NCI-H2196 treated with DMSO at 0.1 percent for 48 hours (cell line): ENCODE results near the gene PIK3IP1.

ENCODE experiments used
- DNase-seq: peaks from one replicate; lab custom pipeline; 2025; ENCODE audit not compliant: unreplicated experiment; lab: John Stamatoyannopoulos, UW

PIK3IP1 gene

DNA sequence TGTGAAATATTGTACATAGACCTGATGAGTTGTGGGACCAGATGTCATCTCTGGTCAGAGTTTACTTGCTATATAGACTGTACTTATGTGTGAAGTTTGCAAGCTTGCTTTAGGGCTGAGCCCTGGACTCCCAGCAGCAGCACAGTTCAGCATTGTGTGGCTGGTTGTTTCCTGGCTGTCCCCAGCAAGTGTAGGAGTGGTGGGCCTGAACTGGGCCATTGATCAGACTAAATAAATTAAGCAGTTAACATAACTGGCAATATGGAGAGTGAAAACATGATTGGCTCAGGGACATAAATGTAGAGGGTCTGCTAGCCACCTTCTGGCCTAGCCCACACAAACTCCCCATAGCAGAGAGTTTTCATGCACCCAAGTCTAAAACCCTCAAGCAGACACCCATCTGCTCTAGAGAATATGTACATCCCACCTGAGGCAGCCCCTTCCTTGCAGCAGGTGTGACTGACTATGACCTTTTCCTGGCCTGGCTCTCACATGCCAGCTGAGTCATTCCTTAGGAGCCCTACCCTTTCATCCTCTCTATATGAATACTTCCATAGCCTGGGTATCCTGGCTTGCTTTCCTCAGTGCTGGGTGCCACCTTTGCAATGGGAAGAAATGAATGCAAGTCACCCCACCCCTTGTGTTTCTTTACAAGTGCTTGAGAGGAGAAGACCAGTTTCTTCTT, 12.3 kb downstream of the PIK3IP1 start:
- no peak for DNase-seq

GRCh38 chr22:31279327-31279669, 13.0 kb downstream of the PIK3IP1 start:
- DNase-seq = no peak

DNA sequence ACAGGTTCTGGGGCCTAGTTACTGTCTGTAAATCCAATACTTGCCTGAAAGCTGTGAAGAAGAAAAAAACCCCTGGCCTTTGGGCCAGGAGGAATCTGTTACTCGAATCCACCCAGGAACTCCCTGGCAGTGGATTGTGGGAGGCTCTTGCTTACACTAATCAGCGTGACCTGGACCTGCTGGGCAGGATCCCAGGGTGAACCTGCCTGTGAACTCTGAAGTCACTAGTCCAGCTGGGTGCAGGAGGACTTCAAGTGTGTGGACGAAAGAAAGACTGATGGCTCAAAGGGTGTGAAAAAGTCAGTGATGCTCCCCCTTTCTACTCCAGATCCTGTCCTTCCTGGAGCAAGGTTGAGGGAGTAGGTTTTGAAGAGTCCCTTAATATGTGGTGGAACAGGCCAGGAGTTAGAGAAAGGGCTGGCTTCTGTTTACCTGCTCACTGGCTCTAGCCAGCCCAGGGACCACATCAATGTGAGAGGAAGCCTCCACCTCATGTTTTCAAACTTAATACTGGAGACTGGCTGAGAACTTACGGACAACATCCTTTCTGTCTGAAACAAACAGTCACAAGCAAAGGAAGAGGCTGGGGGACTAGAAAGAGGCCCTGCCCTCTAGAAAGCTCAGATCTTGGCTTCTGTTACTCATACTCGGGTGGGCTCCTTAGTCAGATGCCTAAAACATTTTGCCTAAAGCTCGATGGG, 13.5 kb downstream of the PIK3IP1 start:
- no peak for DNase-seq

DNA sequence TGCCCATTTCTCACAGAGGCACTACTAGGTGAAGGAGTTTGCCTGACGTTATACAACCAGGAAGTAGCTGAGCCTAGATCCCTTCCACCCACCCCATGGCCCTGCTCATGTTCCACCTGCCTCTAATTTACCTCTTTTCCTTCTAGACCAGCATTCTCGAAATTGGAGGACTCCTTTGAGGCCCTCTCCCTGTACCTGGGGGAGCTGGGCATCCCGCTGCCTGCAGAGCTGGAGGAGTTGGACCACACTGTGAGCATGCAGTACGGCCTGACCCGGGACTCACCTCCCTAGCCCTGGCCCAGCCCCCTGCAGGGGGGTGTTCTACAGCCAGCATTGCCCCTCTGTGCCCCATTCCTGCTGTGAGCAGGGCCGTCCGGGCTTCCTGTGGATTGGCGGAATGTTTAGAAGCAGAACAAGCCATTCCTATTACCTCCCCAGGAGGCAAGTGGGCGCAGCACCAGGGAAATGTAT, 14.1 kb downstream of the PIK3IP1 start:
- no peak for DNase-seq

DNA sequence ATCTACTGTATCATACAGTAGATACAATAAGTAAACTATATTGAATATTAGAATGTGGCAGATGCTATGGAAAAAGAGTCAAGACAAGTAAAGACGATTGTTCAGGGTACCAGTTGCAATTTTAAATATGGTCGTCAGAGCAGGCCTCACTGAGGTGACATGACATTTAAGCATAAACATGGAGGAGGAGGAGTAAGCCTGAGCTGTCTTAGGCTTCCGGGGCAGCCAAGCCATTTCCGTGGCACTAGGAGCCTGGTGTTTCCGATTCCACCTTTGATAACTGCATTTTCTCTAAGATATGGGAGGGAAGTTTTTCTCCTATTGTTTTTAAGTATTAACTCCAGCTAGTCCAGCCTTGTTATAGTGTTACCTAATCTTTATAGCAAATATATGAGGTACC, 14.5 kb downstream of the PIK3IP1 start:
- DNase-seq = no peak

DNA sequence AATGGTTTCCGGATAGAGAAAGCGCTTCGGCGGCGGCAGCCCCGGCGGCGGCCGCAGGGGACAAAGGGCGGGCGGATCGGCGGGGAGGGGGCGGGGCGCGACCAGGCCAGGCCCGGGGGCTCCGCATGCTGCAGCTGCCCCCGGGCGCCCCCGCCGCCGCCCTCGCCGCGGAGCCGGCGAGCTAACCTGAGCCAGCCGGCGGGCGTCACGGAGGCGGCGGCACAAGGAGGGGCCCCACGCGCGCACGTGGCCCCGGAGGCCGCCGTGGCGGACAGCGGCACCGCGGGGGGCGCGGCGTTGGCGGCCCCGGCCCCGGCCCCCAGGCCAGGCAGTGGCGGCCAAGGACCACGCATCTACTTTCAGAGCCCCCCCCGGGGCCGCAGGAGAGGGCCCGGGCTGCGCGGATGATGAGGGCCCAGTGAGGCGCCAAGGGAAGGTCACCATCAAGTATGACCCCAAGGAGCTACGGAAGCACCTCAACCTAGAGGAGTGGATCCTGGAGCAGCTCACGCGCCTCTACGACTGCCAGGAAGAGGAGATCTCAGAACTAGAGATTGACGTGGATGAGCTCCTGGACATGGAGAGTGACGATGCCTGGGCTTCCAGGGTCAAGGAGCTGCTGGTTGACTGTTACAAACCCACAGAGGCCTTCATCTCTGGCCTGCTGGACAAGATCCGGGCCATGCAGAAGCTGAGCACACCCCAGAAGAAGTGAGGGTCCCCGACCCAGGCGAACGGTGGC, 15.7 kb downstream of the PIK3IP1 start:
- DNase-seq = no peak

DNA sequence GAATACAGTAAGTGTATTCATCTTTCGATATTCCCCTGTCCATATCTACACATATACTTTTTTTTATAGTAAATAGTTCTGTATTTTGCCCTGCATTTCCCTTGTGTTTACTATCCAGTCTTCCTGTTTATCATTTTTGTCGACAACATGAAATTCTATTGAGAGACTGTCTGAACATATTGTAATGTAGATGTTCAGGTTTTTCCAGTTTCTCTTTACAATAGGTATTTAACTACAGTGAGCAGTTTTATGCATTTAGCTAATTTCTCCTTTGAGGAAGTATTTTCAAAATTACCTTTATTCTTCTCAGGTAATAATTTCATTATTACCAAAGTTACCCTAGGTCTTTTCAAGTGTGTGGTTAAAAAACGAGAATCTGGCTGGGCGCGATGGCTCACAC, 16.7 kb downstream of the PIK3IP1 start:
- no peak for DNase-seq

- DNase-seq = no peak
These were observed 17.3 kb downstream of the PIK3IP1 start for GRCh38 chr22:31275018-31275417.

DNA sequence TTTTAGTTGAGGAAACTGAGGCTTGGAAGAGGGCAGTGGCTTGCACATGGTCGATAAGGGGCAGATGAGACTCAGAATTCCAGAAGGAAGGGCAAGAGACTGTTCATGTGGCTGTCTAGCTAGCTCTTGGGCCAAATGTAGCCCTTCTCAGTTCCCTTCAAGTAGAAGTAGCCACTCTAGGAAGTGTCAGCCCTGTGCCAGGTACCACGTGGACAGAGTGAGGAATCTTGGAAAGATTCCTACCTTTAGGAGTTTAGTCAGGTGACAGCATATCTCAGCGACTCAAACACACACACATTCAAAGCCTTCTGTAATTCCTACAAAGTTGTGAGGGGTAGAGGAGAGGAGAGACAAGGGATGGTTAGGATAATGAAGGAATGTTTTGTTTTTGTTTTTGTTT, 18.3 kb downstream of the PIK3IP1 start:
- no peak for DNase-seq

GRCh38 chr22:31272522-31273446, 19.5 kb downstream of the PIK3IP1 start:
- no peak for DNase-seq

DNA sequence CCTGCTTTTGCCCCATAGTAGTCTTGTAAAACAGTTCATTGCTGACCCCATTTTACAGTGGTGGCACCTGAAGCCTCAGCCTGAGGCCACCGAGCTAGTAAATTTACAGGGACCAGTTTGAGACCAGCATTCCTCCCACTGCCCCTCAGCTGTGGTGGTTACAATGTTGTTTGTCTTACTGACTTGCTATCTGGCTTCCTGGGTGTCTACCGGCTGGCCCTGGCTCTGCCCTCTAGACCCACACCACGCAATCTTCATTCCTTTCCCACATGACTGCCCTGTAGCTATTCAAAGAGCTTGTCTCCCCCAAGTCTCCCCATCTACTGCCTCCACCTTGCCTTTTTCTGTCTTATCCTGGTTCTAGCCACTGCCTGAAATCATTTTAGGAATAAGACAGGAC, 20.8 kb downstream of the PIK3IP1 start:
- DNase-seq = no peak

DNA sequence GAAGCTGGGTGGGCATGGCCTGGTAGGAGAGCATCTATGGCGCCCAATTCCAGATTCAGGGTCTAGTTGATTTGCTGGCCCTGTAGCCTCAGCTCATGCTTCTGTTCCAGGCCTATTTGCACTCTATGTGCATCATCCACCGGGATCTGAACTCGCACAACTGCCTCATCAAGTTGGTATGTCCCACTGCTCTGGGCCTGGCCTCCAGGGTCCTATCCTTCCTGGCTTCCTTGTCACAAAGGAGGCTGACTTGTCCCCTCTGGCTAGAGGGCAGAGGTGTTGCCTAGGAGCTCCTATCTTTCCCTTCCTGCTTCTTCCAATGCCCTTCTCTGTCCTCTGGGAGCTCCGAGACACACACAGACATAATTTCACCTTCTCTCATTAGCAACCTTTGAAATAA, 21.3 kb downstream of the PIK3IP1 start:
- DNase-seq = no peak

- no peak for DNase-seq
These were observed 22.3 kb downstream of the PIK3IP1 start for GRCh38 chr22:31269892-31270579.

- DNase-seq = no peak
These were observed 24.0 kb downstream of the PIK3IP1 start for GRCh38 chr22:31268281-31268680.

- no peak for DNase-seq
These were observed 28.2 kb downstream of the PIK3IP1 start for GRCh38 chr22:31263896-31264640.

DNA sequence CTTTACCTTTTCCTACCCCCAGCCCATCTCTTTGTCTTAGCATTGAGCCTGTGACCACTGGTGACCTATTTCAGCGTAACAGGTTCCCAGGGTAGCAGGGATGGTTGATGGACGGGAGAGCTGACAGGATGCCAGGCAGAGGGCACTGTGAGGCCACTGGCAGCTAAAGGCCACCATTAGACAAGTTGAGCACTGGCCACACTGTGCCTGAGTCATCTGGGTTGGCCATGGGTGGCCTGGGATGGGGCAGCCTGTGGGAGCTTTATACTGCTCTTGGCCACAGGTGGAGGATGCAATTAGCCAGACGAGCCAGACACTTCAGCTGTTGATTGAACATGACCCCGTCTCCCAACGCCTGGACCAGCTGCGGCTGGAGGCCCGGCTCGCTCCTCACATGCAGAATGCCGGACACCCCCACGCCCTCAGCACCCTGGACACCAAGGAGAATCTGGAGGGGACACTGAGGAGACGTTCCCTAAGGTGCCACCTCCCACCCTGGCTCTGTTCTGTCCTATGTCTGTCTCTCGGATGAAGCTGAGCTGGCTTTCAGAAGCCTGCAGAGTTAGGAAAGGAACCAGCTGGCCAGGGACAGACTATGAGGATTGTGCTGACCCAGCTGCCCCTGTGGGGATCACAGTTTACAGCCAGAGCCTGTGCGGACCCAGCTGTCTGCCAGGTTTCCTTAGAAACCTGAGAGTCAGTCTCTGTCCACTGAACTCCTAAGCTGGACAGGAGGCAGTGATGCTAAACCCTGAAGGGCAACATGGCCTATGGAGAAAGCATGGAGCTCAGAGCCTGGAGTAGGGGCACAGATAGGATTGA, 29.8 kb downstream of the PIK3IP1 start:
- DNase-seq = no peak

DNA sequence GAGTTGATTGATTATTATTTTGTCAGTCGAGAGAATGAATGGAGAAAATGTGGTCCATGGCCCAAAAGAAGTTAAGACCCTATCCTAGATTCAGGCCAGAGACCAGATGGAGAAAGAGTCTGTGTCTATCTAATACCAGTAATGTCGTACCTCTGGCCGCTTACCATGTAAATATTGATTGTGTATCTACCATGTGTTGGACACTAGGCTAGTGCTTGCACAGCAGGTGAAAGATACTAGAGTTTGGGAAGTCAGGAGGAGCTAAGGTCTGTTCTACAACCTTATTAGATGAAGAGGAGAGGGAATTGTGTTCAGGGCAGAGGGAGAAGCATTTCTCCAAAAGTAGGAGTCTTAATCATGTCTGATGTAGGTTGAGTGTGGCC, 31.8 kb downstream of the PIK3IP1 start:
- no peak for DNase-seq

- DNase-seq = no peak
These were observed 32.4 kb downstream of the PIK3IP1 start for GRCh38 chr22:31259798-31260473.
